GM19035 (cell line): ENCODE results near the gene RLN3.

ENCODE experiments used
- ATAC-seq: cut with Tn5 transposase; IDR thresholded peaks from one replicate; pipeline ENCODE4 v1.9.1; 2021; ENCODE audit not compliant: unreplicated experiment

The RLN3 gene

DNA sequence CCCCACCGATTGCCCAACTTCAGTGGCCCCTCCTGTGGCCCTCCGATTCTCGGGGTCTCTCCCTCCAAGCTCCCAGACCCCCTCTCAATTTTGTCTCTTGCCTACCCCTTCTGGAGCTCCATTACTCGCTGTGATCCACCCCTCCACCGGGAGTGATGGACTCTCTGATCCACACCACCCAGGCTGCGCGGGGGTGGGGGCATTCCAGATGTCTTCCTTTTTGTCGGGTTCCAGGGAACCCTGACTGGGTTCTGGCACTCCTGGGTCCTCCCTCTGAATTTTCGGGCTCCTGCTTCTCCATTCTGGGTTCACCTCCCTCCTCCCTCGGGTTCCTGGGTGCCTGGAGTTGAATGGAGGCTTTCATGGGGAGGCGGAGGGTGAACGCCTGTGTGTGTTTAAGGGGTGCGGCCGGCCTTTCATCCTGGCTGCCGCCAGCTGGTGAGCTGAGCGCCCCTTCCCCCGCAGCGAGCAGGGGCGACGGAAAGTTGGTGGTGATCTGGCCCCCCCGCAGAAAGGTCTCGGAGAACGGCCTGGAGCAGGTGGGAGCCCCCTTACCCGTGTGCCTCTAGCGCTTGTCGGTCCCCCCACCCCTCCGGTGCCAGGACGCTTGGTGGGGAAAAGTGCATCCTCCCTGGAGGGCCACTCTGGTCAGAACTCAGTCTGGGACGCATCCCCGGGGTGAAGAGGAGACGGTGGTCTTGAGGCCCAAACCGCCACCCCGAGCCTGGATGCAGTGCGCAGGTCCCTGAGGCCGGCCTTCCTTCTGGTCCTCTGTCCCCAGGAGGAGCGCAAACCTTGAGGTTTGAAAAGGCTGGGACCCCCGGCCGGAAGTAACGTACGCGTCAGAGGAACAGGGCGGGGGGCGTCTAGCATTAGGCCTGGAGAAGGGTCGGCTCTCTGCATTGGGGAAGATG is 46.2 kb downstream of the RLN3 start:
- ATAC-seq, result no peak

DNA sequence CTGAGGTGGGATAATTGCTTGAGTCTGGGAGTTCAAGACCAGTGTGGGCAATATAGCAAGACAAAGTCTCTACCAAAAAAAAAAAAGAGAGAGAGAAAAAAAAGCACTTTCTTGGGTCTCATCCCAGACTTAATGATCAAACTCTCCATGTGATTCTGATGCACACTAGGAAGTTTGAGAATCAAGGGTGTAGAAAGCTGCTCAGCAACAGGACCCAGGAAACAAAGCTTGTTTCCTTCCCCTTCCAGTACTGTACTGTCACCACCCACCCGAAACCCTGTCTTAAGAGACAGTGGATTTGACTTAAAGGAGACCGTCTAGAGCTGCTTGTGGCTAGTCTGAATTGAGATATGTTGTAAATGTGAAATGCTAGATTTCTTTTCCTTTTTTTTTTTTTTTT is 50.5 kb downstream of the RLN3 start:
- no peak for ATAC-seq
